GM12874 (cell line): ENCODE results near the gene FAM20C.

ENCODE experiments used
- TF ChIP-seq, protein P1 (sequence below): IDR thresholded peaks from 2 replicates; pipeline ENCODE4 v1.5.1; 2011; ENCODE audit warnings: low read depth, mild to moderate bottlenecking, control low read depth, low read length, moderate library complexity; ENCODE audit not compliant: insufficient read depth

FAM20C gene

DNA sequence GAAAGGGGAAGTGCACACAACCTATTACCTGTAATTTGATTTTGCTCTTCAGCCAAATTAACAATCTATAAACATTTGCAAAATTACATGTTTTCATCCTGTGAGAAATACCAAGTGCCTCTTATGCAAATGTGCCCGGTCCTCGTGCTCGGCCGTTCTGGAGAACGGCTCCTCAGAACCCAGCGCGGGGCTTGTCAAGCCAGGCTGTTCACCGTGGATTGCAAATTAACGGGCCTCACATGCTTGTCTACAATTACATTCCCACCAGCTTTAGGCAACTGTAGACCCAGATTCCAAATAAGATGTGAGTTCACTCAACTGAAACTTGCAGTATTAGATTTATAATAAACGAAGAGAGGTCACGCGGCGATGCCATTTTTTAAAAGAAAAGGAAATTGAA is 106.4 kb downstream of the FAM20C start:
- TF ChIP-seq, protein P1, sequence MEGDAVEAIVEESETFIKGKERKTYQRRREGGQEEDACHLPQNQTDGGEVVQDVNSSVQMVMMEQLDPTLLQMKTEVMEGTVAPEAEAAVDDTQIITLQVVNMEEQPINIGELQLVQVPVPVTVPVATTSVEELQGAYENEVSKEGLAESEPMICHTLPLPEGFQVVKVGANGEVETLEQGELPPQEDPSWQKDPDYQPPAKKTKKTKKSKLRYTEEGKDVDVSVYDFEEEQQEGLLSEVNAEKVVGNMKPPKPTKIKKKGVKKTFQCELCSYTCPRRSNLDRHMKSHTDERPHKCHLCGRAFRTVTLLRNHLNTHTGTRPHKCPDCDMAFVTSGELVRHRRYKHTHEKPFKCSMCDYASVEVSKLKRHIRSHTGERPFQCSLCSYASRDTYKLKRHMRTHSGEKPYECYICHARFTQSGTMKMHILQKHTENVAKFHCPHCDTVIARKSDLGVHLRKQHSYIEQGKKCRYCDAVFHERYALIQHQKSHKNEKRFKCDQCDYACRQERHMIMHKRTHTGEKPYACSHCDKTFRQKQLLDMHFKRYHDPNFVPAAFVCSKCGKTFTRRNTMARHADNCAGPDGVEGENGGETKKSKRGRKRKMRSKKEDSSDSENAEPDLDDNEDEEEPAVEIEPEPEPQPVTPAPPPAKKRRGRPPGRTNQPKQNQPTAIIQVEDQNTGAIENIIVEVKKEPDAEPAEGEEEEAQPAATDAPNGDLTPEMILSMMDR = no peak

DNA sequence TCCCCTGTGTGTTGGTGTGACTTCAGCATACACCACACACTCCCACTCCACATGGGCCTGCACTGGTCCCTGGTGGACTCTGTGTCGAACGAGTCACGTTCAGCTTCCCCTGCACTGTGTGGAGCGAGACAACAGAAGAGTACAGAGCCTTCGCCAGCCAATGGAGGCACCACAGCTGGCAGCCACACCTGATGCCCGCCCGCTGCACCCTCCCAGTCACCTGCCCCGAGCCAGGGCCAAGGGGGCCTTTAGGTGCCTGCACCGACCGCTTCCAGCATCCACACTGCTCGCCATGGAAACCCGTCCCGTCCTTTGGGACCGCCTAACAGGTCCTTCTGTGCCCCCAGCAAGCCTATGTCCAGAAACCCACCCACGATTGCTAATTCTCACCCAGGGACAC is 106.8 kb downstream of the FAM20C start:
- TF ChIP-seq, protein P1 = no peak

DNA sequence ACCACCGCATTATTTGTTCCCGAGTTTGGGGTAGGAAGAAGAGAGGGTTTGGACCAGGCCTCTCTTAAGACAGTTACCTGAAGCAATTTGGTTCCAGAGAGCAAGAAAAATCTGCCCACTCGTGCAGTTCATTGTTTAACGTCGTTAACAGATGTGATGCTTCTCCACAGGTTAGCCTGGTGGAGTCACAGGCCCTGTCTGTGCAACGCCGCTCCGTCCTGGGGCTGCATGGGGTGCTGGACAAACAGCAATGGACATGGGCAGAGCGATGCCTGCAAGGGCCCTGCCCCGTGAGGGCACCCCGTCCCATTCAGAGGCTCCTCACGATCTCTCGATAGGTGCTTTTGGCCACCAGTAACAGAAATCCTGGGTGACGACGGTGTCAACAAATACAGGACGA is 107.3 kb downstream of the FAM20C start:
- TF ChIP-seq, protein P1 = no peak

DNA sequence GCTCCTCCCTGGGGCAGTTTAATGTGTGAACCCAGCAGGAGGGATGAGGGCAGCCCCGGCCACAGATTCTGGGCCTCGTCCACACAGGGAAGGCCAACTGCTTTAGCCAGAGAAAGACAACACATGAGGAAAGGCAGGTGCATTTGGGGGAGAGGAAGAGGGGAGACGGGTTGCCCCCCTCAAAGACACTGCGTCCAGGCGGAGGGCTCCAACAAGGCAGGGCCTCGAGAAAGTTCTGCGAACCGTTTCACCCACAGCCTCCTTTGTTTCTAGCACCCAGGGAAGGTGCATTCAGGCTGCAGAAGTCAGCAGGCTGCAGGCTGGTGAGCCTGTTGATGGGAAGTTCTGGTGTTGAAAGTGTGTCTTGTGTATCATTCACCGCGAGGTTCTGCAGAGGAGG is 107.7 kb downstream of the FAM20C start:
- TF ChIP-seq, protein P1 = no peak

DNA sequence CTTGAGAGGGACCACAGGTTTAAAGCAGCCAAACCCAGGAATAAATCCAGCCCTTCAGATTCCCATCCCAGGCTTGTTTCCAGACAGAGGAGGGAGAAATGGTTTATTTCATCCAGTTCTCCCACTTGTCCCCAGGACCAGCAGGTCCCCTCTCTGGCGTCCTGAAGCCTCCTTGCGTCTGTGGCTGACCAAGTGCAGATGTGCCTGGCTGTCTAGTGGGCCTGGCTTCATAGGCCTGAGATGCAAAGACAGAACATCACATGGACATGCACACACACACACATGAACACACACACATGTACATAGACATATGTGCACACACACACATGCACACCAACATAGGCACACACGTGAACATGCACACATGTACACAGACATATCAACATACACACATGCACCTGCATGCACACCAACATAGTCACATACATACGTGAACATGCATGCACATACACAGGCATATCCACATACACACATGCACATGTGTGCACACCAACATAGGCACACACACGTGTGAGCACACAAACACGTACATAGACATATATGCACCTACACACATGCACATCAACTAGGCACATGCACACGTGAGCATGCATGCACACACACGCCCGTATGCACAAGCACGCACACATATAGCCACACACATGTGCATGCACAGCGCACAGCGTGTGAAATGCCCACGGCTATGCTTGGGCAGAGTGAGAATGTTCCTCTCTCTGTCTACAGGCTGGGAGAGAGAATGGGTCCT is 108.3 kb downstream of the FAM20C start:
- TF ChIP-seq, protein P1 = no peak

DNA sequence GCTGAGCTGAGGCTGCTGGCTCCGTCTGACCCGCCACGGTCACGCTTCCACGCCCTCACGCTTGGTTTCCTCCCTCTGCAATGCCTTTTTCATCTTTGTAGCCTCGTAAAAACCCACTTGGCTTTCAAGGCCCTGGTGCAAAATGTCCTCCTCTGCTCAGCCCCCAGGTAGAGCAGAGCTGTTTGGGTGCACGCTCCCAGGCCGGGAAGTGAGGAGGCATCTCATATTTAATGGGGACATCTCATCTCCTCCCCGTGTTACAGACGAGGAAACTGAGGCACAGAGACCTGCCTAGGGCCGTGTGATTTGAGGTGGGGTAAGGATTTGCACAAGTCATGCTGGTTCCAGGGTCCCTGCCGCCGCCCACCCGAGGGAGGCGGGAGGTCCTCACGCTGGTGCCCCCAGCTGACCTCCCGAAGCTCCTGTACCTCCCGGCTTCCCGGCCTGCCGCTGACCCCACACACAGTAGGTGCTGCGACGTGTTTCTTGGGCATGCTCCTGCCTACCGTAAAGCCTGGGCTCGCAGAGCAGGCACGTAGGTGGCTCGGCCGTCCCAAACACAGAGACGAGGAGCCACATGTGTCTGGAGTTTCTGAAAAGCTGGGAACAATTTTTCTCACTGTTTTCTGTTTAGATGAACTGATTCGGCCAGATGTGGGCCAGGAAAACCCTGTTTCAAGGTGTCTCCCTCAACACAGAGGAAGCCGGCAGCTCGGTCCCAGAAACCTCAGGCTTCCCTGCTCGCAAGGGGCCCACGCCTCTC is 109.1 kb downstream of the FAM20C start:
- TF ChIP-seq, protein P1 = no peak

DNA sequence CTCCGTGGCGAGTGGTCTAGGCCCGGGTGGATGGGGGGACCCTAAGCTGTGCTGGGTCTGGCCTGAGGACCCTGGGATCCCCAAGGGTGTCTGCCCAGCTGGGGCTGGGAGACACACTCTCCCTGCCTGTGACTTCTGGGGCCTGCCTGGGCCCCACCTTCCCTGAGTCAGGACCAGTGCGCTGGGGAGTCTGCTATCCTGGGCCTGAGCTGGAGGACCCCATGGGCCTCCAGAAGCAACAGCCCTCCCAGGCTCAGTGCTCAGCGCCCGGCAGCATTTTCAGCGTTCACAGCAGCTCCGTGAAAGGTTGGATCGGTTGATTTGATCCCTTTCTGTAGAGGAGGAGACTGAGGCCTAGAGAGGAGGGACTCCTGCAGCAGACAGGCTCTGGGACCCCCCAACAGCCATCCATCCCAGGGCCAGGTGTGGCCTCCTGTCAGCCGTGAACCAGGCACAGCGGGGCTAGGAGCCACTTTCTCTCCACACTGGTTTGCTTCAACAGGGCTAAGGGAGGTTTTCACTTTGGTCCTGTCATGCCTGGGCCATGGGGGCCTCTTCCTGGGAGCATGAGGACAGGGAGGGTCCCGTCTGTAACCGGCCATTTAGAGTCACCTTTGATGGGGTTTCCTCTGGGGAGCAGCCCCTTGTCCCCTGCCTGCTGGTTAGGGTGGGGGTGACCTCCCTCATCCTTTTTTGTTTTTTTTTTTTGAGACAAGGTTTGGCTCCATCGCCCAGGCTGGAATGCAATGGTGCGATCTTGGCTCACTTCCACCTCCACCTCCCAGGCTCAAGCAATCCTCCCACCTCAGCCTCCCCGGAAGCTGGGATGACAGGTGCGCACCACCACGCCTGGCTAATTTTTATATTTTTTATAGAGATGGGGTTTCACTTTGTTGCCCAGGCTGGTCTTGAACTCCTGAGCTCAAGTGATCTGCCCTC is 110.0 kb downstream of the FAM20C start:
- TF ChIP-seq, protein P1 = no peak
